NCI-H146 (cell line): ENCODE data around the gene ADAMTS2.

Experiments used
- DNase-seq: peaks from one replicate; lab custom pipeline; 2025; lab: John Stamatoyannopoulos, UW

ADAMTS2 gene

DNA sequence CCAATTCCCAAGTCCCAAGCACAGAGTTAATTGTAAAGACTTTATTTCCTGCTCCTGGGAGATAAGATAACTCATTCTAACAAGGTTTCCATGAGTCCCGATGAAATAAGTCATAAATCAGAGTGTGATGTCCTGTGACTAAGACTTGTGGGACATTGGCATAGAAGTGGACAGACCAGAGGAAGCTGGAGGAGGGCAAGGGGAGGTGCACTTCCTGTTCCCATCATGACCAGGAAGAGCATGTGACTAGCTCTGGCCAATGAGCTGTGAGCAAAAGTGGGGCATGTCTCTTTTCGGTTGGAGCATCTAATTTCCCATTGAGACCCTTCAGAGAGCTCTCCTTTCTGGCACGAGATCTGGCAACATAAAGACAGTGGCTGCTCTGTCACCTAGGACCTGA, 184.7 kb downstream of the ADAMTS2 start:
- DNase-seq, result no peak

DNA sequence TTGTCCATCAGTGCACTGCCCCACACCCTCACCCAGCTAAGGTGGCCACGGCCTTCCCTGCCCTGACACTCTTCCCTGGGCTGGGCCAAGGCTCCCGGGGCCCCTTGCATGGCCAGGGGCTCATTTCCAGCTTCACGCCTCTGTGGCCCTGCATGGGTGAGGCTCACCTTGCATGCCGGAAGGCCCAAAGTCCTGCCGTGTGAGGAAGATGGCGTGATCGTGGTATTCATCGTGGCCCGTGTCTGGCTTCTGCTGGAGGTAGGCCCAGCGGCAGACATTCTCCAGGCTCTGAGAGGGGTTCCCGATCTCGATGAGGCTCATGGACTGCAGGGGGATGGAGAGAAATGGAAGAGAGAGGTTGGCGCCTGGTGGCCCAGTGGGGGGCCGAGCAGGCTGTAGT, 186.7 kb downstream of the ADAMTS2 start:
- DNase-seq, result no peak

DNA sequence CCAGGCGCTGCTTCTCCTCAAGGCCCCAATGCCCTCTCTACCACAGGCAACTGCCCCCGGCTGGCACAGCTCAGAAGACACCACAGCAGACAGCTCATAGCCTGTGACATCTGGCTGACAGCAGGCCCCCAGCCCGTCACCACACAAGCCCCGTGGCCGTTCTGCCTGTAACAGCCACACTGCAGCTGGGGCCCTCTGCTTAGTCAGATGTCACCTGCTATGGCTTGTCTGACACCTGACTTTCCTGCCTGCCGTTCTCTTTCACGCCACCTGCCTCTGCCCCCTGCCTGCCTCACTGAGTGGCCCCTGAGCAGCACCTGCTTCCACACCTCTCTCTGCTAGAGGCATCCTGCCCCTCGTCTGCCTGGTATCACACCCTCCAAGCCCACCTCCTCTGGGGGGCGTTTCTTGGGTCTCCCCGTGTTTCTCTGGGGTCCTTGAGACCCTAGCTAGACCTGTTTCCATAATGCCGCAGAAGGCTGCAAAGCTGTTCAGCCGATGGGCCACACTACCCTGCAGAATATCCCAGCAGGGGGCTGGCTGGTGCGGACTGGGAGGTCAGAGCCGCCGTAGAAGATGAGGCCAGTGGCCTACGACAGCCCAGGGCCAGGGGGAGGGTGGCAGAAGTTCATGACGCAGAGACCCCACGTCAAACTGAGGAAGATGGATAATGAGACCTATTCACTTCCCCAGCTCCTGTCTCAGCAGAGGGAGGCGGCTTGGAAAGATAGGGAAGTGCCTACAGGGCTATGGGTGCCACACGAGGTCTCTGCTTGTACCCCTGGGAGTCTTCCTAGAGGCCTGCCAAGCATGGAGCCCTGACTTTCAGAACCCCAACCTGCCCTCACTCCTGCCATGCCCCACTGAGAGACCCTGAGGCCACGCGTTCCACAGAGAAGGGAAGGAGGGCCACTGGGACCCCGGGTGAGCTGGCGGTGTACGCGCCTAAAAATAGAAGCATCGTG, 190.0 kb downstream of the ADAMTS2 start:
- peak; percentile 14 for DNase-seq

DNA sequence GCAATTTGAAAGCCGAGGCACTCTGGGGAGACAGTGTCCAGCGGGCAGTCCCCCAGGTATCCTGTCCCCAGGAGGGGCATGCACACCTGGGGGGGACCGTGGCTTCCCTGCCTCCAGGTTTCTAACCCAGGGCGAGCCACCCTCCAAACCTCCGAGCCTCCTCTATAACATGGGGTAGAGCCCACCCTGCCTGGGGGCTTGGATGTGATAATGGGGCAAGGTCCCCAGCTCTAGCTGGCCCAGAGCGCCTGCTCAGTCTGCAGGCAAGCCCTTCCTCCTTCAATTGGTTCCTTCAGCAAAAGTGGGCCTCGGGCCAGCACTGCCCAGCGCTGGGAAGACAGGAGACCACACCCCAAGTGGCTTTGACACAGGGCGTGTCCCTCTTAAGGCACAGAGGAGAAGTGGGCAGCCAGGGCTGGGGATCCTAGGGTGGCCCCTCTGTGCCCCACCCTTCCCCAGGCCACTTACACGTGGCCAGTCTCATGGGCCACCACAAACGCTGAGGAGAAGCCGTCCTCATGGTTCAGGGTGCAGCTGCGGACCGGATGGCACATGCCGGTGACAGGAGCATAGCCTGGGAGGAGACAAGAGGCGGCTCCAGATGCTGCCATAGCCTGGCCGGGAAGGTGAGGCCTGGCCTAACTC, 190.8 kb downstream of the ADAMTS2 start:
- DNase-seq, result no peak

DNA sequence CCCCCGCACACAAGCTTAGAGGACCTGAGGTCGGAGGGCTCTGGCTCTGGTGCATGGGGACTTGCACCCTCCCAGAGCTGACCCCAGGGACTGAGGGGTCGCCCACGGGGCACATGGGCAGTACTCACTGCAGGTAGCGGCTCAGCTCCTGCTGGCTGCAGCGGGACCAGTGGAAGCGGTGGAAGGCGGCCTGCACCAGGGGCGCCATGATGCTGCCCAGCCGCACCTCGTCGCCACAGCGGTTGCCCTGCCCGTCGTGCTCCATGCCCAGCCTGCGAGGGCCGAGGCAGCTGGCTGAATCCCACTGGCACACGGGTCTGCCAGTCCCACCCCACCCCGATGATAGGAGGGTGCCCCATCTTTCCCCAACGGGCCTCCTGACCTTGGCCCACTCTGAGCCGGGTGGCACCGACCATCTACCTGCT, 191.3 kb downstream of the ADAMTS2 start:
- DNase-seq, result no peak

DNA sequence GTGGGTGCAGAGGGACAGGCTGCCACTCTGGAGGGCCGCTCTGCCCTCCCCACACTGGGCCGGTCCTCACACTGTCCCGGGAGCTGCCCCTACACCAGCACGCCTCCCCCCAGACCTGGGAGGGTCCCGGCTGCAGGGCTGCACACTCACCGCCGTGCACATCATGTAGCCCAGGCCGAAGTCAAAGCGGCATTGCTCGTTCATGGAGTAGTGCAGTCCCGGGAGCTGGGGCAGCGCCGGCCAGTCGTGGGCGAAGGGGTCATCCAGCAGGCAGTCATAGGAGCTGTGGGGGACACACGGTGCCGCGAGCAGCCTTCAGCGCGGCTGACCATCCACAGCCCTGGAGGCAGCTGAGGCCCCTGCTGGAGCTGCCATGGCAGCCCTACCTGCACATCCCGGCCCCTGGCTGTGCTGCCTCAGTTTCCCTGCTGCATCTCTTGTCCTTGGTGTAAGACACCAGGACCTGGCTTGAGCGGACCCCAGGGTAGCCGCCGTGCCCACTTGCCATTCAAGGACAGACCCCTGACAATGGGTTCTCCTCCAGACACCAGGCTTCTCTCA, 191.8 kb downstream of the ADAMTS2 start:
- DNase-seq, result no peak

DNA sequence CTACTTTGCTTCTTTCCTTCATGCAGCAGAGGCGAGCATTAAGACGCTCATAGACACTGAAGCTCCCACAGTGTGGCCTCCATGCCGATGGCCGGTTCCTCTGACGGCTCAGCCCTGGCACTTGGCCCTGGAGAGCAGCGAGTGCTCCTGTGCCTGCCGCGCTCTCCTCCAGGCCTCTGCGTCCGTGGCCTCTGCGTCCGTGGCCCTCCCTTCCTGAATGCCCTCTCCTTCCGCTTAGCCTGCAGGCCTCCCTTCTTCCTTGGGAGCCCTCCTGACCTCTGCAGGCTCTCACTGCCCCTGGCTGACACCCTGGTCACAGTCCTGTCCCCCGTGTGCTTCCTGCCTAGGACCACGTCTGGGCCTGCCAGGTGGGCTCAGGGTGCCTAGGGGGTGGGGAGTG, 192.3 kb downstream of the ADAMTS2 start:
- DNase-seq, result no peak

DNA sequence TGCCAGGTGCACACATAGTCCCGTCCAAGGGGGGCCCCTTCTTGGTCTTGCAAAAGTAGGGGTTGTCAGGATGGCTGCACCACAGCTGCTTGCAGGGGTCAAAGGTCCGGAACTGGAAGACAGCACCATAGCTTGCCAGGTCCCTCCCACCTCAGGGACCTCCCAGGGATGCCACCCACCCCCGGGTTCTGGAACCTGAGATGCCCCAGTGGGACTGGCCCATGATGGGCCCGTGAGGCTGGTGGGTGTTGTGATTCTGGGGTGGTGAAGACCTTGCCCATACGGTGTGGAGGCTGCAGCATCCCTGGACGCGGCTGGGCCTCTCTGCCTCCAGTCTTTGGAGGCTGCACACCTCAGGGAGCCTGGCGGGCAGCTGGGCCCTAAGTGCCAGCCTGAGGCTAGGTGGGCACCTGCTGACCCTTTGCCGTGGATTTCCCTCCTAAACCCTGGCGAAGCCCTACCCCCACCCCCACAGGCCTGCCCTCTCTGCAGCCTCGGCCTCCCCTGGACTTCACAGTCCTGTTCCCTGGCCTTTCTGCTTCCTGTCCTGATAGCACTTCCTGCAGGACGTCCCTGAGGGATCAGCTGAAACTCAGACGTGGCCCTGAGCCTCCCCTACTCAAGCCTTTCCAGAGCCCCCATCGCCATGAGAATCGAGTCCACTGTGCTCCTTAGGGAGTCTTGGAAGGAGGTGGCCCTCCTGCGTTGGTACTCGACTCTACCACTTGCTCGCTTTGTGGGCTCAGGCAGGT, 192.9 kb downstream of the ADAMTS2 start:
- DNase-seq, result no peak

DNA sequence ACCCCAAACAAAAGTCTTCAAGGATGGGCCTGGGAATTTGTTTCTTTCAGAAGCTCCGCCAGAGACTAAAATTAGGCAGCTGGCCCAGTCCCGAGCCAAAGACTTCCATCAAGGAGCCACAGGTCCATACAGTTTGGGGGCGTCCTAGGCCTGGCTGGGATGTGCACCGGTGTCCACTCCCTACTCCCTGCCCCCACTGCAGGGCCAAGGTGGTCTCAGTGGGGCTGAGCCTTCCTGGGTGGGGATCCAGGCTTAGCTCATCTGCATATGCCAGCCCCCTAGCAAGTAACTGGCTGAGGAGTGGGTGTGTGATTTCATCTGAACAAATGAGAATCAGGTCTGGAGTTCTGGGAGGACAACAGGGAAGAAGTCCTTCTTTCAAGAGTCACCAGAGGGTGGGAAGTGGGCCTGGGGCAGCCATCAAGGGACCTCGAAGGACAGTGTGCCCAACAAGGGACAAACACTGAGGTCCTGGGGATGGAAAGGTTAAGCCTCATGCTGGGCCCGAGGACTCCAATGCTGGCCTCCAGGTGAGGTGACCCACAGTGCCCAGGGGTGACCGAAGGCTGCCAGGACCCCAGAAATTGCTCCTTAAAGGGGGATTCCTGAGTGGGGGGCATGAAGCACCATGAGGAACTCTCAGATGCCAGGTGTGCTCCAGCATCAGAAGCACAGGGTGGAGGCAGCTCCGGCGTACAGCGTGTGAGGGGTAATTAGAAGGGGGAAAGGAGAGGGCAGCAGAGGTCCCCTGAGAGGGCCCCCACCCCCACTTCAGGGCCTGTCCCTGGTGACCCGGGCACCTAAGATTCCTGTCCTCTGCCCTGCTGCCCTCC, 193.8 kb downstream of the ADAMTS2 start:
- DNase-seq, result no peak

DNA sequence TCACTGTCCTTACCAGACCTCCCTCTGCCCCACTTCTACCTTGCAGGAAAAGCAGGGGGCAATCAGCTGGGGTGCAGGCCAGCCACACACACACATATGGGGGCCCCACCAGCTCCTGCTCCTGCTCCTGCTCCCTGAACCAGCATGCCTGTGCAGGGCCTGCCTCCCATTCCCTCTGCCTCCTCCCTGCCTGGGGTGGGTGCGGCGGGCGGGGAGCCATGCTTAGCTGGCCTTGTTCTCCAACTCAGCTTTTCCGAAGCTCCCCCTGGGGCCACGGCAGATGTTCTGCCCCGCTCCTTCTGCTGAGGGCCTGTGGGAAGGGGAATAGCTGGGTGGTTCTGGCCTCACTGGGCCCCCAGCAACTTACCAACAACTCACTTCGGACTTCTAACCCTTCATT, 195.2 kb downstream of the ADAMTS2 start:
- DNase-seq, result no peak

DNA sequence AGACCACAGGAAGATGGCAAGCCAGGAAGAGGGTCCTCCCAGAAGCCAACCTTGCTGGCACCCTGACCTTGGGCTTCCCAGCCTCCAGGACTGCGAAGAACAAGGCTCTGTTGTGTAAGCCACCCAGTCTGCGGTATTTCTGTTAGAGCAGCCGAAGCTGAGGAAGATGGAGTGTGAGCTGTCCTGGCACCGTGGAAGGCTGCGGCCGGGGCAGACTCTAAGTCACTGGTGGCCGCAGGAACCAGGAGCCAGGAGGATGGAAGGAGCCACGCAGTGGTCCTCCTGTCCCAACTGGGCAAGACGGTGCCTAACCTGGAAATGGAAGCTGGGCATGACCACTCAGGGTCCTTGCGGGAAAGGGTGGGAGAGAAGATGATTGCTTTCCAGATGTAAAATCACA, 196.0 kb downstream of the ADAMTS2 start:
- DNase-seq, result no peak

DNA sequence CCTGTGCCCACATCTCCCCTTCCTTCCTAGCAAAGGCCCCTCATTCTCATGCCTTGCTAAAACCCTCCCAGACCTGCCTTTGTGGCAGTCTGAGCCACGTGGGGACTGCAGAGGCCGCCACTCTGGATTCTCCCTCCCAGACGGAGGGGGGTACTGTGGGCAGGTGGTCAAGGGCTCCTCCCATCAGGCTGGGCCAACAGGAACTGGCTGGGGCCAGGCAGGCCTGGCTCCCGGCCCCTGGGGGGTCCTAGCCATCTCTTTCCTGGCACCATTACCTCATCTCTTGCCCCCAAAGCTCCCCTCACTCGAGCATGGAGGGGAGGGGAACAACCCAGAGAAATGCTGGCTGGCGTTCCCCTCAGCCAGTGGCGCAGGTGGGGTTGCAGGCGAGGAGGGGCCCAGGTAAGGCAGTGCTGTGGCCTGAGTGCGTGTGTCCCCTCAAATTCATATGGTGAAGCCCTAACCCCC, 196.5 kb downstream of the ADAMTS2 start:
- no peak for DNase-seq

DNA sequence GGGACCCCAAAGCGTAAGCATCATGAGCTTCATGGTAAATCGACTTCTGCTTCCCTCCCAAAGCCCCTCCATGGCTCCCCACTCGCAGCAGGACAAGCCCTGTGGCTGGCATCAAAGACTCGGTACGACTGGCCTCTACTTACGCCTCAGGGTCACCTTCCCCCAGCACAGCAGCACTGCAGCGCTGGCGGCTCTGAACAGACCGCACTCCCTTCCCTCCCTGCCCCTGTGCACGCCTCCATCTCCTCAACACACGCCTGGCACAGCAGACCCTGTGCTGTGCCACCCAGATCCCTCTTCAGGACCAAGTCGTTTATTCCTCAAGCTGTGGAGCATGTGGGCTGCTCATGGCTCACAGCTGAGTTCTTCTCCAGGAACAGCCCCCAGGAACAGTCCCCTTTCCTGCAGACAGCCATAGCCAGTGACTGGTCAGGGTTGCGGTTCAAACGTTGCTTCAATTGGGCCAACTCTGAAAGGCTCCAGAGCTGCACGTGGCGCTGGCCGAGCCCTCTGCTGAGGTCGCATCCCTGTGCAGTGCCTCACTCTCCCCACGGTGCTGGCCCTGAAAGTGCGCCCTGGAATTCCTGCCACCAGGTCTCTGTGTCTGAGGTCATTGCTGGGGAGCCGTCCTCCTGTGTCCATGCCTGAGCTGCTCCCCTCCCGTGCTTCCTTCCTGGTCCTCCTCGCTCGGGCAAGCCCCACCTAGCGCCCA, 197.1 kb downstream of the ADAMTS2 start:
- no peak for DNase-seq

DNA sequence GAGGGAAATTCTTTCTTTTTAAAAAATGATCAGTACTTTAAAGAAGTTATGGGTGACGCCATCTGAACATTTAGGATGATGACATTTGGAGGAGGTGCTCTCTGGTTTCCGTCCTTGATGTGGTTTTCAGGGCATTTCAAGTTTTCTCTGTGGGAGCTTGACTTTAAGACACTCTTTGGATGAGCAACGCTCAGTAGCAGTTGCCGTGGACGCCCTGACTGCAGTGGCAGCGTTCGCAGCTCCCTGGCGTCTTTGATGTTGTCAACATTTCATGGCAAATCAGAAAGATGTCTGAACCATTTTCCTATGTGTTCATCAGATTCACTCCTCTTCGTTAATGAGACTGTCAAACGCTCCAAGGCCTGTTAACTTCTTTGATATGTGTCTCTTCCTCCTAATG, 199.0 kb downstream of the ADAMTS2 start:
- DNase-seq, result no peak

DNA sequence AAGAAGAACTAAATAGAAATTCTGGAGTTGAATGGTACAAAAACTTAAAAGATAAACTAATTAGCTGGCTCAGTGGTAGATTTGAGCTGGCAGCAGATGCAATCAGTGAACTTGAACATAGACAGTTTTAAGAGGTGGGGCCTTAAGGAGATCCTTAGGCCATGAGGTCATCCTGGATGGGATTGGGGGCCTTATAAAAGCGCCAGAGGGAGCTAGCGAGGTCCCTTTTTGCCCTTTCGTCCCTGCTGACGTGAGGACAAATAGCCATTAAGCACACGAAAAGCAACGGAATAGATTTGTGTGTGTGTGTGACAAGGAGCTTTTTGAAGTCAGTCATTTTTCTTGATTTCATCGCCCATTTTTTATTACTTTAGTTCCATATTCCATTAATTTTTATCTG, 201.8 kb downstream of the ADAMTS2 start:
- no peak for DNase-seq

DNA sequence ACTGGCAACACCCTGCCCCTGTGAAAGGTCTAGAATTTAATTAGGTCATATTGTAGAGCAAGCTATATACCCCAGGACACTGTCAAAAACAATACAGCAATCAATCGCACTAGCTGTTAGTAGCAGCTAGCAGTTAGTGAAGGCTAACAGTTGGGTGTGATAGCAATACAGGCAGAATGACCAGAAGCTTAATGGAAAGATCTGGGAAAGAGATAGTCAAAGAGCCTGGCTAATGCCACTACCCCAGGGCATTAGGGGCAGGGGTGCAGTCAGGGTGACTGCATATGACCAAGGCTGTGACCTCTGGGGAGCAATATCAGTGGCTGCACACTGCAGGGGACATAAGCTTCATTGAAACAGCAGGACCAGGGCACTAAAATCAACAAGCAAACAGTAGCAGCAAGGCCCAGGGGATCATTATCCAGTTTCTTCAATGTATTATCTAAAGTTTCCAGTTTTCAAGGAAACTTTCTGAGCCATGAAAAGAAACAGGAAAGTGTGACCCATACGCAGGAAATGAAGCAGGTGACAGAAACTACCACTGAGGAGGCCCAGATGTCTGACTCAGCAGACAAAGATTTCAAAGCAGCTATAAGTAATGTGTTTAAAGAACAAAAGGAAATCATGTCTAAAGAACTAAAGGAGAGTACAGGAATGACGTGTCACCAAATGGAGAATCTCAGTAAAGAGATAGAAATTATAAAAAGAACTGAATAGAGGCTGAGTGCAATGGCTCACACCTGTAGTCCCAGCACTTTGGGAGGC, 202.6 kb downstream of the ADAMTS2 start:
- DNase-seq, result no peak

DNA sequence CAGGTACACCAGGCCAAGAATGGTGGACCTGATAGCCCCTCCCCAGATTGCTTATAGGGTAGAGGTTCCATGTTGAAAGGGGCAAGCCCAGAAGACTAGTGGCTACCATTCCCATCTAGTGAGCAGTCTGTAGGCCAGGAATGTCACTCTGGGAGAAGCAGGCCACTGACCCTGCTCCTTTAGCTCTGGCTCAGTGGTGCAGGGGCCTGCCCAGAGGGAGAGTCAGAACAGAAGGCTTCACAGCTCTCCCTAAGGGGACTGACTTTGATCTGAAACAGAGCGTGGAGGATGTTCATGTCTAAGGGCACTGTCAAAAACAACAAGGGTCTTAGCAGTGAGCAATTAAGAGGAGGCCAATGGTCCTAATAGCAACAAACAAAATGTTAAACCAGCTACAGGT, 203.4 kb downstream of the ADAMTS2 start:
- no peak for DNase-seq

DNA sequence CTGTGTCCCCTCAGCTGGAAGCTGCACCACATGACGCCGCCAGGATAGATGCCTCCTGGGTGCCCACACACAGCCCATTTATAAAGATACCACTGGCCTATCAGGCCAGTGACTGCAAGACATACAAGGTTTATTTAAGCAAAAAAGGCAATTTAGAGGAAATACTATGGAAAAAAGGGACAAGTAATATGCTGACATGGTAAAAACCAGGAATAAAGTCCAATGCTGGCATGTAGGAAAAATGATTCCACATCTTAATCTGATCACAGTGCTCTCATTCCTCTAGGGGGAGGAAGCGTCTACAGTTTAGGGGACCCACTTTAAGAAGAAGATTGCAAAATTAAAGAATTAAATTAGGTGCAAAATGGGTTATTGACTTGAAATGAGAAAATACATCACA, 205.0 kb downstream of the ADAMTS2 start:
- DNase-seq, result no peak

DNA sequence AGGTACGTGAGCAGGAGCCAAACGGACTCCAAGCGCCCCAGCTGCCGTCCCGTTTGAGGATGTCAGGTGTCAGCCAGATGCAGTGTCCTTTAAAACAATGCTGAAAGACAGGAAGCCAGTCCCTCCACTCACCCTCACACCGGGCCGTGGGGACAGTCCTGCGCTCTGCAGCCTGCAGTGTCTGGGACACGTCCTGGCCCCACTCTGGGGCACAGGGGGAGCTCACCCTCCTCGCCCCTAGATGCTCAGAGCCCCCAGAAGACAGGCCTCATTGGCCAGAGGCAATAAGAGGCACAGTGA, 205.4 kb downstream of the ADAMTS2 start:
- no peak for DNase-seq
